ENCODE measurements around the gene ARL15.

The ARL15 gene

GRCh38 chr5:54329731-54330709 is 19.6 kb upstream of the ARL15 start:
- no peak for TF ChIP-seq POU2F2 (IDR thresholded peaks at IDR 0.05; ENCODE audit: low read depth, low read length)
- no peak for TF ChIP-seq POLR2A (IDR thresholded peaks at IDR 0.05; ENCODE audit: low read depth, low read length)
- no peak for TF ChIP-seq TAF1 (IDR thresholded peaks at IDR 0.05; ENCODE audit: low read depth, low read length)
- TF ChIP-seq PAX5 (IDR thresholded peaks at IDR 0.05; ENCODE audit: insufficient read depth, low read length, severe bottlenecking) = no peak
- no peak for TF ChIP-seq POLR2AphosphoS5 (IDR thresholded peaks at IDR 0.05; ENCODE audit: low read depth, low read length)
- TF ChIP-seq SPI1 (IDR thresholded peaks at IDR 0.05; ENCODE audit: low read depth, low read length) = no peak
- DNase-seq (ENCODE audit: insufficient read length, low spot score) (no peak), FAIRE-seq (no peak)

DNA sequence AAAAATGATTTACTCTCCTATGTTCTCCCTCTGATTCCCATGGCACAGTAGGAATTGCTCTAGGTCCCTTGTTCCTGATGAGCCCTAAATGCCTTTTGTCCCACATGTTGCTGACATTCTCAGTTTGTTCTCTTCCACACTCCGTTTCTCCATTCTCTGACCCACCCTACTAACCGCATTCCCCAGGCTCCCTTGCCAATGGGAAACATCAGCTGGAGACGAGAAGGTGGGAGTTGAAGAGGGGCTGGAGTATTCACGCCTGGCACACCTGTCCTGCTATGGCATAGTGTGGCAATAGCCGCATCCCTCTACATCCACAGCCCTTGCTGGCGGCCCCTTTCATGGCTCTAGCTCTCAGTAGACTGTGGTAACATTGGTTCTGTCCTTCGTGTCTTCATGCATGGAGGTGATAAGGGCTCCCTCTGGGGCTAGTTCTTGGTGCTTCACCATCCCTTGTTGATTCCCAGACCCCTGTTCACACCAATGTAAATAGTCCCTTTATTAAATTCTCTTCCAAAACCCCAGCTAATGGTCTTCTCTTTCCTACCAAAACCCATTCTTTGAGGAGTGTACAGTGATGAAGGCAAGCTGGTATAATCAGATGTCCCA is 16.4 kb upstream of the ARL15 start:
- FAIRE-seq (no peak), DNase-seq (ENCODE audit: insufficient read length, low spot score) (no peak)
- TF ChIP-seq POU2F2 (IDR thresholded peaks at IDR 0.05; ENCODE audit: low read depth, low read length) = no peak
- TF ChIP-seq SPI1 (IDR thresholded peaks at IDR 0.05; ENCODE audit: low read depth, low read length) = no peak
- no peak for TF ChIP-seq POLR2AphosphoS5 (IDR thresholded peaks at IDR 0.05; ENCODE audit: low read depth, low read length)
- no peak for TF ChIP-seq POLR2A (IDR thresholded peaks at IDR 0.05; ENCODE audit: low read depth, low read length)
- TF ChIP-seq PAX5 (IDR thresholded peaks at IDR 0.05; ENCODE audit: insufficient read depth, low read length, severe bottlenecking) = no peak
- no peak for TF ChIP-seq TAF1 (IDR thresholded peaks at IDR 0.05; ENCODE audit: low read depth, low read length)

DNA sequence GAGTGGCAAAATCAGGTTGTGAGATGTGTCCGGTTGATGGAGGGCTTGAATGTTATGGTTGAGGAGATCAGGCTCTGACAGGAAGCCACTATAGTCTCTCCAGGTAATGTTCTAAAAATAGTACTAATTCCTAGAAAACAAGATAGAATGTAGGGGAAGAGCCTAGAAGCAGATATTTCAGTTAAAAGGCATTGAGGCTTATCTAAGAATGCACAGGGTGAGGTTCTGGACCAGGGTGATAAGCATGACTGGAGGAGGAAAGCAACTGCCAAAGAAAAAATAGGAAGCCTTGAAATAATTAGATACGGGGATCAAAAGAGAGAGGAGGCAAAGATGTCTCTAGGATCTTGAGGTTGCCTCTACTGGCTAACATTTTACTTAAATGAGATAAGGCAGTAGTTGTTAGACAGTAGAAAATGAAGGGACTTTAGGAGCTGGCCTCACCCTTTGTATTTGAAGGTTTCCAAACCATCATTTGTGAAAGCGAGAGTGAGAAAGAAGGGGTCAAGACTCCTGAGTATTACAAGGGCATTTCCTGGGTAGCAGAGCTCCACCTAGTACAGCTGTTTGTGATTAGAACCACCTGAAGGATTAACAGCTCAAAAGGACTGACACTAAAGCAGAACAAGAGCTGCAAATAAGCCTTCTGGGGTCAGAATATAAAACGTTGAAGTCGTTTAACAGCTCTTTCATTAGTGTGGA is 15.4 kb upstream of the ARL15 start:
- FAIRE-seq = no peak
- no peak for DNase-seq (ENCODE audit: insufficient read length, low spot score)
- TF ChIP-seq POLR2AphosphoS5 (IDR thresholded peaks at IDR 0.05; ENCODE audit: low read depth, low read length) = no peak

DNA sequence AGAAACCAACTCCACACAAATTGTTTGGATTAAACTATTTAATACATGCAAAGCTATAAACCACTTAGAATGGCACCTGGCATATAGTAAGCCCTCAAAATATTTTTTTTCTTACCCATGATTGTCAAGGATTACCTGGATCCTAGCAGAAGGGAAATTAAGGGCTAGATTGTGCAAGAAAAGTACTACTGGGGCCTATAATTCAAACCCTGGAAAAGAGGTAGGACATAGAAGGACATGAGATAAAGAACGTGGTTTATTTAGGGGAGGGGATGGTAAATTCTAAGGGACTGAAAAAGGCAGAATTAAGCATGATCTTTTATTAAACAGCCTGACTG is 14.9 kb upstream of the ARL15 start:
- DNase-seq (ENCODE audit: insufficient read length, low spot score) (no peak), FAIRE-seq (no peak)
- TF ChIP-seq TAF1 (IDR thresholded peaks at IDR 0.05; ENCODE audit: low read depth, low read length) = no peak
- no peak for TF ChIP-seq POU2F2 (IDR thresholded peaks at IDR 0.05; ENCODE audit: low read depth, low read length)
- no peak for TF ChIP-seq POLR2A (IDR thresholded peaks at IDR 0.05; ENCODE audit: low read depth, low read length)
- TF ChIP-seq SPI1 (IDR thresholded peaks at IDR 0.05; ENCODE audit: low read depth, low read length) = no peak
- no peak for TF ChIP-seq PAX5 (IDR thresholded peaks at IDR 0.05; ENCODE audit: insufficient read depth, low read length, severe bottlenecking)
- no peak for TF ChIP-seq POLR2AphosphoS5 (IDR thresholded peaks at IDR 0.05; ENCODE audit: low read depth, low read length)

DNA sequence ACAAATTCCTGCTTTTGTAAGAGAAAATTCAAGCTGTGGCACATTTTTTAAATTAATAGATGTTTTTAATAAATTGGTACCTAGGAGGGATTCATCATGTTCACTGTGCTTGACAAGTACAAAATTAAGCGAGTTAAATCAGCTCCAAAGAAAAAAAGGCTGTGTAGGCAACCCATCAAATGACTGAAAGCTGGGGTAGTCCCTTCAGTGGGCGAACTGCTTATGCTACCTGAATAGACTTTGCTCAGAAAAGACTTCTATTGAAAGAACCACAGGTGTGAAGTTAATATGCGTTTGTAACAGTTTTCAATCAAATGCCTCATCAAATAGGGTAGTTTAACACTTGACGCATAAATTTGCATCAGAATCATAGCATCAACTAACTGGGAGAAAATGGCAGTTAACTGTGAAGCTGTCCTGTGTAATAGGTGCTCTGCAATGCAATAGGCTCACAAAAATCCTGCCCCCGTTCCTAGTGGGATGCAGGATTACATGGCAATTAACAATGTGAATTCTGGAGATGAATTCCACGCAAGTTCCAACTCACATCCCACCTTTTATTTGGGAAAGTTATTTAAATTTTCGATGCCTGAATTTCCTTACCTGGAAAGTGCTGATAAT is 14.4 kb upstream of the ARL15 start:
- TF ChIP-seq POLR2A (IDR thresholded peaks at IDR 0.05; ENCODE audit: low read depth, low read length) (no peak), PAX5 (IDR thresholded peaks at IDR 0.05; ENCODE audit: insufficient read depth, low read length, severe bottlenecking) (no peak), POLR2AphosphoS5 (IDR thresholded peaks at IDR 0.05; ENCODE audit: low read depth, low read length) (no peak), SPI1 (IDR thresholded peaks at IDR 0.05; ENCODE audit: low read depth, low read length) (no peak)
- DNase-seq (ENCODE audit: insufficient read length, low spot score) (no peak), FAIRE-seq (no peak)

- FAIRE-seq = no peak
- no peak for DNase-seq (ENCODE audit: insufficient read length, low spot score)
- TF ChIP-seq SPI1 (IDR thresholded peaks at IDR 0.05; ENCODE audit: low read depth, low read length) = no peak
- TF ChIP-seq TAF1 (IDR thresholded peaks at IDR 0.05; ENCODE audit: low read depth, low read length) = no peak
- TF ChIP-seq POLR2A (IDR thresholded peaks at IDR 0.05; ENCODE audit: low read depth, low read length) = no peak
- no peak for TF ChIP-seq POLR2AphosphoS5 (IDR thresholded peaks at IDR 0.05; ENCODE audit: low read depth, low read length)
- no peak for TF ChIP-seq PAX5 (IDR thresholded peaks at IDR 0.05; ENCODE audit: insufficient read depth, low read length, severe bottlenecking)
- no peak for TF ChIP-seq POU2F2 (IDR thresholded peaks at IDR 0.05; ENCODE audit: low read depth, low read length)
Measured at GRCh38 chr5:54323495-54323894, 13.1 kb upstream of the ARL15 start.

DNA sequence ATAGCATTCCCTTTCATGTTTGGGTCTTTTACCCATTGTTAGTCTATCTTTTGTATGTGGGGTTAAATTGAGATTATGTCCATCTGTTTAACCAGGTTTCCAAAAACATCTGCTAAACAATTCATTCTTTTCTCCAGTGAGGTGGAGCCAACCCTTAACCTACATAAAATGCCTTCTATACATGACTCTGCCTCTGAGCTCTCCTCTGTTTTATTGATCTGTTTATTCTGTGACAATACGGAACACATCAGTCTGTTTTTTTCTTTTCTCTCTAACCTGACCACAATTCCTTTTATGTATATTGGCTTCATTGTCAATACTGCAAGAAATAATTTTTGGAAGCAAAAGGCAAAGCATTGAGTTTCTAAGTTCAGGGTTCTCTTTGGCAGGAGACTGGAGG is 9.9 kb upstream of the ARL15 start:
- no peak for DNase-seq (ENCODE audit: insufficient read length, low spot score)
- no peak for FAIRE-seq
- no peak for TF ChIP-seq PAX5 (IDR thresholded peaks at IDR 0.05; ENCODE audit: insufficient read depth, low read length, severe bottlenecking)

DNA sequence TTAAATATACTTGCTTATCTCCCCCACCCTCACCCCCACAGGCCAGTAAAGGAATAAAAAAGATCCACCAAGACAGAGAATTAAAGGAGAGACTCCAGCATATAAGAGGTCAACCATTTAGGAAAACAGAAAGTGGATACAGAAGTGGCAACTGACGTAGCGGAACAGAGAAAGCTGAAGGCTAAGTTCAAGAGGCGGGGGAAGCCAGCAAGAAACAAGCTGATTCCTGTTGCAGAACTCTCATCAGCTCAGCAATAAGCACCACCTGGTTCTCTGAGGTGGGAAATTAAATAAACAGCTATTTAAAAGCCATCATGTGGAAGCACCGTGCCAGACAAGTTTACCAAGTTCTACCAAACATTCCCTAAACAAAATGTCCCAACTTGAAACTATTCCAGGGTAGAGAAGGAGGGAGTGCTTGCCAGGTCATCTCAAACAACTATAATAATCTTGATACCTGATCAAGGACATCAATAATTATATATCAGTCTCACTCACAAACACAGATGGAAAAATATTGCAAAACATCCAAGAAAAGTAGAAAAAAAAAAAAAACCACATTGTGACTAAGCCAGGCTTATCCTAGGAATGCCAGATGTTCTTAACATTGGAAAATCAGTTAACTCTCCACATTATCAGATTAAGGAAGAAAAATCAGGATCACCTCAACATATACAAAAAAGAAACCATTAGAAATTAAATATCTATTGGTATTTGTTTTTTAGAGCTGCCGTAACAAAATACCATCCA is 7.3 kb upstream of the ARL15 start:
- TF ChIP-seq POLR2AphosphoS5 (IDR thresholded peaks at IDR 0.05; ENCODE audit: low read depth, low read length) (no peak), TAF1 (IDR thresholded peaks at IDR 0.05; ENCODE audit: low read depth, low read length) (no peak), POU2F2 (IDR thresholded peaks at IDR 0.05; ENCODE audit: low read depth, low read length) (no peak), PAX5 (IDR thresholded peaks at IDR 0.05; ENCODE audit: insufficient read depth, low read length, severe bottlenecking) (no peak), POLR2A (IDR thresholded peaks at IDR 0.05; ENCODE audit: low read depth, low read length) (no peak), SPI1 (IDR thresholded peaks at IDR 0.05; ENCODE audit: low read depth, low read length) (no peak)
- no peak for FAIRE-seq
- no peak for DNase-seq (ENCODE audit: insufficient read length, low spot score)

All from GM12891 (cell line).